ENCODE results near the gene SLCO1B3.
"Not testable (repeated sequence)": the region's sequence is repeated elsewhere in the genome, so short reads cannot be mapped to it uniquely, and the experiment has no call there.

SLCO1B3 gene

GRCh38 chr12:20810487-20810886 lies at the start of gene SLCO1B3:
Gene SLCO1B3, plus strand, starts transcription at chr12:20810705. Its CDS starts 5,034 bp downstream, at chr12:20815739.
- DNase-seq = no peak

- DNase-seq = no peak
These were observed 33.1 kb upstream of the SLCO1B3 start for GRCh38 chr12:20777420-20777819.

GRCh38 chr12:20778969-20779368 lies 31.5 kb upstream of the SLCO1B3 start:
- no peak for DNase-seq

- DNase-seq = not testable (repeated sequence)
These were observed 30.5 kb upstream of the SLCO1B3 start for GRCh38 chr12:20779971-20780370.

GRCh38 chr12:20783796-20784357 lies 26.6 kb upstream of the SLCO1B3 start:
- not testable (repeated sequence) for DNase-seq

- no peak for DNase-seq
These were observed 17.5 kb upstream of the SLCO1B3 start for GRCh38 chr12:20792971-20793370.

- DNase-seq = no peak
These were observed 12.0 kb upstream of the SLCO1B3 start for GRCh38 chr12:20798554-20798953.

- DNase-seq = no peak
These were observed 10.3 kb upstream of the SLCO1B3 start for GRCh38 chr12:20800160-20800559.

GRCh38 chr12:20801035-20801434 lies 9.5 kb upstream of the SLCO1B3 start:
- DNase-seq = no peak

- DNase-seq = no peak
These were observed 4.6 kb upstream of the SLCO1B3 start for GRCh38 chr12:20805921-20806320.

- DNase-seq = no peak
These were observed 3.1 kb upstream of the SLCO1B3 start for GRCh38 chr12:20807192-20808080.

- no peak for DNase-seq
These were observed 2.0 kb upstream of the SLCO1B3 start for GRCh38 chr12:20808521-20808920.

- no peak for DNase-seq
These were observed 5.1 kb downstream of the SLCO1B3 start for GRCh38 chr12:20815574-20815973.

GRCh38 chr12:20822415-20822814 lies 11.9 kb downstream of the SLCO1B3 start:
- no peak for DNase-seq

GRCh38 chr12:20822925-20823324 lies 12.4 kb downstream of the SLCO1B3 start:
- DNase-seq = no peak

- DNase-seq = no peak
These were observed 19.4 kb downstream of the SLCO1B3 start for GRCh38 chr12:20829919-20830318.

- no peak for DNase-seq
These were observed 20.0 kb downstream of the SLCO1B3 start for GRCh38 chr12:20830456-20830855.

- DNase-seq = no peak
These were observed 22.4 kb downstream of the SLCO1B3 start for GRCh38 chr12:20832911-20833310.

GRCh38 chr12:20852649-20853048 lies 42.1 kb downstream of the SLCO1B3 start:
- DNase-seq = no peak

GRCh38 chr12:20863056-20863455 lies 52.6 kb downstream of the SLCO1B3 start:
- DNase-seq = no peak

- no peak for DNase-seq
These were observed 55.4 kb downstream of the SLCO1B3 start for GRCh38 chr12:20865873-20866272.

GRCh38 chr12:20868277-20868676 lies 57.8 kb downstream of the SLCO1B3 start:
- DNase-seq = no peak

- DNase-seq = no peak
These were observed 72.8 kb downstream of the SLCO1B3 start for GRCh38 chr12:20883288-20883687.

- DNase-seq = no peak
These were observed 74.6 kb downstream of the SLCO1B3 start for GRCh38 chr12:20885116-20885515.
